Putamen (tissue), 1 donor: ENCODE measurements around the gene ZC3H12D.

ENCODE experiments used
- DNase-seq: peaks from one replicate; pipeline ENCODE4 v3.0.0-alpha.2; 2016; ENCODE audit warnings: low spot score

The ZC3H12D gene

GRCh38 chr6:149414009-149414408, 70.8 kb downstream of the ZC3H12D start:
- no peak for DNase-seq

GRCh38 chr6:149410557-149410956, 74.3 kb downstream of the ZC3H12D start:
- no peak for DNase-seq

GRCh38 chr6:149409617-149410016, 75.2 kb downstream of the ZC3H12D start:
- no peak for DNase-seq

- DNase-seq: no peak
These were observed 78.7 kb downstream of the ZC3H12D start for GRCh38 chr6:149405823-149406765.

GRCh38 chr6:149403534-149403933, 81.3 kb downstream of the ZC3H12D start:
- DNase-seq: no peak

GRCh38 chr6:149400050-149400449, 84.8 kb downstream of the ZC3H12D start, which contains the start of gene SUMO4:
Gene SUMO4 (plus strand): TSS chr6:149400262. CDS start chr6:149400392, 130 bp downstream.
- no peak for DNase-seq

- DNase-seq: no peak
These were observed 87.4 kb downstream of the ZC3H12D start for GRCh38 chr6:149397384-149397783.
